HG02798 (cell line): Measurements from ENCODE around the gene PODXL2.
"Not testable (repeated sequence)": the region's sequence is repeated elsewhere in the genome, so short reads cannot be mapped to it uniquely, and the experiment has no call there.

ENCODE experiments used
- ATAC-seq: cut with Tn5 transposase; IDR thresholded peaks from one replicate; pipeline ENCODE4 v1.9.1; 2021; ENCODE audit warnings: mild to moderate bottlenecking; ENCODE audit not compliant: unreplicated experiment, poor library complexity

The PODXL2 gene

DNA sequence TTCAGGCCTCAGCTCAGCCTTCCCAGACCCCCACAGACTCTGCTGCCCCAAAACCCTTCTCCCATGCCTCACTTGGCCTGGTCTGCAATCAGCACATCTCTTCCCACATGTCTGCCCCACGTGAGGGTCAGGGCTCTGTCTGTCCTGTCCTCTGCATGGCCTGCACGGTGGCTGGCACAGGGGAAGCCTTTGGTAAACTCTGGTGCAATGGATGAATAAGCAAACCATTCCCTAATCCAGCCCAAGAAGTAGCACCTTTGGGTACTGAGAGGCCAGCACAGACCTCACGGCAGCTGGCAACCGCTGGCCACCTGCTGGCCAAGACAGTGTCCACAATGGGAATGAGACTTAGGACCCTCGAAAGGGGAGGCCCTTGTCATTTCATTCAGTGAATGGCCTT lies 71.4 kb downstream of the PODXL2 start:
- ATAC-seq = no peak

DNA sequence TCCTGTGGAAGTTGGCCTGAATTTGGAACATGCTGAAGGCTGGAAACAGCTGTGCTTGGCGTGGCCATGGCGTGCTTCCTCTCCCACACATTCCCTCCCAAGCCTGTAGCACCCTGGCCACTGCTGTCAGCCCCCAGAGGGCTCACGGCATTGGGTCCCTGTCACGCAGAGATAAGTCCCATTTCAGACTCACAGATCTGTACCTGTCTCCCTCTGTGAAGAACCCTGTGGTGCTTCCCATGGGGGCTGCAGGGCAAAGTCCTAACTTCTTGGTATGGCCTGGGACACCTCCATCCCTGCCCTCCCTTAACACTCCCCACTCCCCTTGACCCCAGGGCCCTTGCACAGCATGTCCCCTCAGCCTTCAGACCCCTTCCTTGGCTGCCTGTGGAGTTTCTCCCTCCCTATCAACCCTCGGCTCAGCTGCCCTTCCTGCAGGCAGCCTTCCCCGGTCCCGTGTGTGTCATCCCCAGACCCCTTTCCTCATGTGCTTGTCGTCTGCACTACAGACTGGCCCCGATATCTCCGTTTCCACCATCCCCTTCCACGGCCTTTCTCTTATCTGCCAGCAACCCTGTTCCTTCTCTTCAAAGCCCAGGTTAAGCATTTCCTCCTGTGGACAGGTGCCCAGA lies 72.4 kb downstream of the PODXL2 start:
- ATAC-seq = no peak

DNA sequence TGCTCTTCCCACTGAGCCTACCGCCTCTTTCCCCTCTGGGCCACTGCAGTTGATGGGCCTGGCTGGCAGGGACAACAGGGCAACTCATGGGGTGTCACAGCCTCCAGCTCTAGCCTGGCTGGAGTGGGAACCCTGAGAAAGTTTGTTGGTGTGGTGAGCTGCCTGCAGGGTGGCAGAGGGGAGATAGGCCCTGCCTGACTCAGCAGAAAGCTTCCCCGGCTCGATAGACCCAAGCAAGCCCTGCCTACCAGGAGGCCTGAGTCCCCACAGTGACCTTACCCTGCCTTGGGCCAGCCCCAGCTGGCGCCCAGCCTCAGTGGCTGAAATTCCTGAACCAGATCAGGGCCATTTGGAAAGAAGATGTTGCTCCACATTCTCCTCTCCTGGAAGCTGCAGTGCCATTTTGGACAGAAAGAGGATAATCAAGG lies 73.2 kb downstream of the PODXL2 start:
- ATAC-seq = no peak

DNA sequence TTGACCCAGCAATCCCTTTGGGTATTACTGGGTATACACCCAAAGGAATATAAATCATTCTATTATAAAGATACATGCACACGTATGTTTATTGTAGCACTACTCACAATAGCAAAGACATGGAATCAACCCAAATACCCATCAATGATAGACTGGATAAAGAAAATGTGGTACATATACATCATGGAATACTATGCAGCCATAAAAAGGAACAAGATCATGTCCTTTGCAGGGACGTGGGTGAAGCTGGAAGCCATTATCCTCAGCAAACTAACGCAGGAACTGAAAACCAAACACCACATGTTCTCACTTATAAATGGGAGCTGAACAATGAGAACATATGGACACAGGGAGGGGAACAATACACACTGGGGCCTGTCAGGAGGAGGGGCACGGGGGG lies 75.9 kb downstream of the PODXL2 start:
- not testable (repeated sequence) for ATAC-seq

DNA sequence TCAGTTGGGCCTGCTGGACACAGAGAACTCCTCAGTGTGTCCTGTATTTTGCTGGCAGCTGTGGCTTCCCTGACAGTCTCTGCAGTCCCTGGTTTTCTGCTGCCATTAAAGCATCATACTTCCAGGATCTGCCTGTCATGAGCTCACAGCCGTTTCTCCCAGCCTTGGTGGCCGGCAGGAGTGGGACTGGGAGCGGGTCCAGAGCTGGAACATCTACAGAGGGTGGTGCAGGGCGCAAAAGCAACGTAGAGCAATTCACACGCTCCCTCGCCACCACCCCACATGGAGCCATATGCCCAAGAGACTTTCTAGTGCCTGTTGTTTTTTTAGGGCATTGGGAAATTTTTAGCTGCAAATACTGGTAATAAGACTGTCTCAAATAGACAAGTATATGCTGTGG lies 77.3 kb downstream of the PODXL2 start:
- ATAC-seq = no peak

DNA sequence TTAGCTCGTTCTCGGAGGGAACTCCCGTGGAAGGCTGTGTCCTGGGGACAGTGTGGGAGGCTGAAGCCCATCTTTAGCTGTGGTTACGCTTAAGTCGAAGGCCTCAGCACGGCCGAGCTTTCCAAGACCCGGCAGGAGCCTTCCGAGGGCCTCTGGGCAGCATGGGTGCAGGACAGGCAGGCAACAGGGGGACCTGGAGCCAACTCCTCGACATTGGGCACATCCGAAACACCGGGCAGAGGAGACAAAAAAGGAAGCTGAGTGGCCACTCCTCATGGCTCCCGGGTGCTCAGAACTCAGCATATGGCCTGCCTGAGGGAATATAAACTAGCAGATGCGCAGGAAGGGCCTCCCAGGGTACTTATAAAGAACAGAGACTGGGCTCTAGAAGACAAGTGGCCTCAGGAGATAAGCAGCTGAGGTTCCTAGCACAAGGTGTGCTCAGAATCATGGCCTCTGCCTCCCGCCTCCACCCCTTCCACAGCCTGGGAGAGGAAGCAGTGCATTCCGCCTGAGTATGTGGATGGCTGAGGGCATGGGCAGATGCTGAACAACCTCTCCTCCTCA lies 77.9 kb downstream of the PODXL2 start:
- no peak for ATAC-seq

DNA sequence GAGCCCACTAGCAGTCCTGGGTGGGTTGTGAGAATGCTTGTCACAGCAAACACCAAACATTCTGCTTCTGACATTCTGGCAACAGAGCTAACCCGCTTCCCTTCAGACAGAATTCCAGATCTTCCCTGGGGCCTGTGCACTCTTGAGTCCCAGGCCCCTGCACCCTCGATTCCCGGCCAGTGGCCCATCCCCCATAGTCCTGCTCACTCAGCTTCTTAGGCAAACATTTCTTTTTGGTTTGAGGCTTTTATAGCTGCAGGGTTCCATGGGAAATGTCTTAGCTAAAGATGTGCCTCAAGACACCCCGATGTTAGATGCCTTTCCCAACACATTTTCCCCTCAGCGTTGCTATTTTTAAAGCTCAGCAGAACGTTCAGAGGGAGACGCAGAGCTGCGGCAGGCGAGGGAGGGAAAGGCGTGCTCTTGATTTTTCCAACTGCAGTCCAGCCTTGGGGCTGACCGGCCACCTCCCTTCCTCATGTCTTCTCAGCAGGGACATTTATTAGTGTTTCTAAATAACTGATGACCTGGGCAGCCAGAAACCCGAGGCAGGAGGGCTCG lies 78.9 kb downstream of the PODXL2 start:
- no peak for ATAC-seq

DNA sequence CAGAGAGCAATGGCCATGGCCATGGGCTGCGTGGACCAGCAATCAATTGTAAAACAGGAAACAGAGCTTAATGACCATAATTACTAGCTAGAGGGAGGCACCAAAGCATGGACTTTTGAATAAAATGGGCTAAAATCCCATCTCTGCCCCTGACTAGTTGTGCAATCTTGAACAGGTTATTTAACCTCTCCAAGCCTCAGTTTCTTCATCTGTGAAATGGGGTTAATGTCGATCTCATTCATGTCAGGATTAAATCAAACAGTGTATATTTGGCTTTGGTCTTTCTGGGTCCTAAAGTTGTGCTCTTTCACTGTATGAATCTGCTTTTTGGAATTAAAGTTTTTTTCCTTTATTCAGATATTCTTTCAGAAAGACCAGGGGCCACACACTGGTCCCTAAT lies 79.9 kb downstream of the PODXL2 start:
- ATAC-seq = no peak

DNA sequence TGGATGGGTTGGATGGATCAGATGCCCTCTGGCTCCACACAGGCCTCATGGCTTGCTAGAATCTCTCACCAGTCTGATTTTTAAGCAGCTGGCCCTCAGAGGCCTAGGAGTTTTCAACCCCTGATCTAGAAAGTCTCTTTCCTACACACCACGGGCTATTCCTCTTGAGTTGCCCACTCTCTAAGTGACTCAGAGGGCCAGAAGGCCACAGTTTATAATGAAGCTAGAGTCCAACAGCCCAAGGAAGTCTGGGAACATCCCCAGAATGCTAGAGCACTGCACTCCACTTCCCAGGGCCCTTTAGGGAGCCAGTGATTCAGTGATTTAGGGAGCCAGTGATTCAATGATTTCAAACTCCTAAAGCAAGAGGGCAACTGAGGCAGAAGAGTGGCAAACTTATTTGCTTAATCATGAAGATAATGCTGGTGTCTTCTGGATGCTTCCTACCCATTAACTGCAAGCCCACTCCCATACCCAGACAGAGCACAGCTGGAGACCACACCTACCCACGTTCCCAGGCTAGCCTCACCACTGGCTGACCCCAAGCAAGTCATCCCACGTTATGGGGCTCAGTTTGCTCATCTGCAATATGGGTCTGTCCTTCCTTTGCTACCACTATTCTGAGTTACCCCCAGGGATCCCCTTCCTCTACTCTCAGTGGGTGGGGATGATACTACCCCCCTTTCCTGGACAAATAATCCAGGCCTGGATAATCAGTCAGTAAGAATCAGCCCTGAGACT lies 80.5 kb downstream of the PODXL2 start:
- ATAC-seq = no peak

DNA sequence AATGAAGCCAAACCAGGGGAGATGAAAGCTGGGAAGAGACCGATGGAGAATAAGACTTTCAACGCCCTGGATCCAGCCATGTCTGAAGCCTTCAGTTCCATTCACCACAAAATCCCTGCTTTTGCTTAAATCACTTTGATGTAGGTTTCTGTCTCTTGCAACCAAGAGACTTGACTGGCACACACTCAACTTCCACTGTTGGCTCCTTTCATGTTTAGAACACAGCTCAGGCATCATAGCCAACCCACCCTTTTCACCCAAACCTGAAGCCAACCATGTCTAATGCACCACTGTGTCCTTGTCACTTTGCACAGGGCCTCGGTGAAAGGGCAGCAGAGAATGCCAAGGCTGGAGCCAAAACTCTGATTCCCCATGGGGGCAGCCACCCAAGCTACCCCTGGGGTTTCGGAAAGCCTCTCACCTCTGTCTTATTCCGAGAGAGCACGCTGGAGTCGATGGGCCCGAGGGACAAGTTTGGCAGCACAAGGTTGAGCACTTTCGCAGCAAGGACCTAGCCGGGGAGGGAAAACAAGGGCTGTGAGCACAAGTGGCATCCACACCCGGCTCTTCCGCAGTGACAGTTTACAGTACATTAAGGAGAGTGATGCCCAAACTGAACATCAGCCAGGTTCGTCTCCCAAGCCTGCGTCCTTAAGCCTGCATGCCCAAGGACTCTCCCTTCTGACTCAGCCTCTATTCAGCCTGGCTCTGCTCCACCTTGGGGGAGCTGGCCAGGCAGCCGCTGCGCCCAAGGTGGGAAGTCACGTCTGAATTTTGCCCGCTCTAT lies 81.4 kb downstream of the PODXL2 start:
- ATAC-seq = no peak

DNA sequence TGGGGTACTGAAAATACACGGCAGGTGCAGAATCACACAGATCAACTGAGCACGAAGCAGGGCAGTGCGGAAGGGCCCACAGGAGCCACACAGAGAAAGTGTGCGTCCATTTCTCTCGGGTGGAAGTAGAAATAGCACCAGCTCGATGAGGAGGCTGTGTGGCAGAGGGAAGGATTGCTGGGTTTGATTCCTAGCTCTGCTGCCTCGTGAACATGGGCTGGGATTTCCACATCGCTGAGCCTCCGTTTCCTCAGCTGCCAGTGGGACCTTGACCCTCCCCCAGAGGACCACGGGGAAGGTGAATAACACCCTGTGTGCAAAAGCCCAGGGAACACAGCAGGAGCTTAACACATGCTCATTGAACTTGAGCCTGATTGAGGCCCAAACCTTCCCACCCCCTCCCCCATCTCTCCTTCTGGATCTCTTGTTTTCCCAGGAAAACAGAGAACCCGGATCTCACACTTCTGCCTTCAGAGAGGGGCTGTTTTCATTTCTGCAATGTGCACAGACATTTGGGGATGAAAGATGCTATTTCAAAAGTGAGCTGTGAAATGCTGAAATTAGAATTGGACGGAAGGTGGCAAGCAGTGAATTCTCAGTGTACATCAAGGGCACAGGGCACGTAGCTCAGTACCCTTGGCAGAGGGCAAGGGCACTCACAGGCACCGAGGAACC lies 82.2 kb downstream of the PODXL2 start:
- no peak for ATAC-seq

DNA sequence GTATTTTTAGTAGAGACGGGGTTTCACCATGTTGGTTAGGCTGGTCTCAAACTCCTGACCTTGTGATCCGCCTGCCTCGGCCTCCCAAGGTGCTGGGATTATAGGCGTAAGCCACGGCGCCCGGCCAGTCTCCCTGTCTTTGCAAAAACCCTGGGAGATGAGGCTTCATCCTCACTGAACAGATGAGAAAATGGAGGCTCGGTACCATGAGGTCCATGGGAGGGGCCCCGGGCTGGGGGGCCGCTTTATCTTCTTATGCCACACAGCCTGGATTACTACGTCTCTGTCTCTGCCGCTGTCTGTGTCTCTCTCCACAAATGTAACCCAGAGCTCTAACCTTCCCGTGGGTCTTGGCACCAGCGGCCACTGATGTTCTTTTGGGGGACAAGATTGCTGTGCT lies 82.9 kb downstream of the PODXL2 start:
- no peak for ATAC-seq

DNA sequence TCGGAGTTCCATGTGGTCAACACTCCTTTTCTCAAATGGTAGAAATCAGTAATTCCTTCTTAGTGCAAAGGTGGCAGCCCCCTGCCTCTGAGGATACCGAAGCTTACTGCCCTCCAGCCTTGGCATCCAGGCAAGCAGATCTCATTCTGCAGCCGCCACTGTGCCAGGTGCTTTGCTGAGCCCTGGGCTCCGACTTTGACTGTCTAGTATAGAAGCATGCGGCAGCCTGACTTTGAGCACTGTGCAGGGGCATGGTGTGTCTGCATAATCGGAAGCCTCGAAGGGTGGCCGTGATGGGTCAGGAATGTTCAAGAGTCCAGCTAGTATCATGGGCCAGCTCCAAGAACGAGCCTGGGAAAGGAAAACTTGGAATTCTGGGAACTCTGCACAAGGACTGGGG lies 83.5 kb downstream of the PODXL2 start:
- ATAC-seq = no peak

DNA sequence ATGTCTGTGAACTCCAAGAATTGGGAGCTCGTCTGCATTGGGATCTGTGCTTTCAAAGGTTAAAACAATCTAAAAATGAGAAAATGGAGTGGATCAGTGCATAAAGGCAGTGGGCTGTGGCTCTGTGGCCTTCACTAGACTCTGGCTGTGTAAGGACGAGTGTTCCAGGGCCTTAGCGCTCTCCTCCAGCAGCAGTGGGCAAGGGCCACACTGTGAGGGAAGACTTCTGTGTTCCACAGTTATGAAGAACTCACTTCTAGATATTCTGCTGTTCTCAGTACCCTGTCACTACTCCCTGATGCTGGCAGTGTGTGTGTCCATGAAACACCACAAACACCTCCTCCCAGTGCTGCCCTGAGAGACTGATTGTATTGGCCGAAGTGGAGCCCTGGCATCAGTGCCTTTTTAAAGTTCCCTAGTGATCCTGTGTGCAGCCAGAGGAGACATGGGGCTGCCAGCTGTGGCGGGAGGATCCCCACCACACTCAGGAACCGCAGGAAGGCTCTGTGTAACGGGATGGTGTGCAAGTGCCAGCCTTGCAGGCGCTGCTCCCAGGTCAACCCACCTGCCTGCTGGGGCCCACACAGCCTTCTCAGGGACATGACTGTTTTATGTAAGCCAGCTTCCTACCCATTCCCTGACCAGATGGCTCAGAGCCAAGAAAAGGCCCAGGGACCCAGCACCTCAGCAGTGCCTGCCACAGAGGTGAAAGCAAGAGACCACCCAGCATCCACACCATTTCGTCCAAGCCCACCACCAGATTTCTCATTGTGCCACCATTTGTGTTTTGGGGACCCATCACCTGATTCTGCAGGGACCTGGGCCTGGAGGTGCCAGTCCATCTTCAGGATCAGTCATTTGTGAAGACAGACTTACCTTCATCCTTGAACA lies 84.1 kb downstream of the PODXL2 start:
- no peak for ATAC-seq

DNA sequence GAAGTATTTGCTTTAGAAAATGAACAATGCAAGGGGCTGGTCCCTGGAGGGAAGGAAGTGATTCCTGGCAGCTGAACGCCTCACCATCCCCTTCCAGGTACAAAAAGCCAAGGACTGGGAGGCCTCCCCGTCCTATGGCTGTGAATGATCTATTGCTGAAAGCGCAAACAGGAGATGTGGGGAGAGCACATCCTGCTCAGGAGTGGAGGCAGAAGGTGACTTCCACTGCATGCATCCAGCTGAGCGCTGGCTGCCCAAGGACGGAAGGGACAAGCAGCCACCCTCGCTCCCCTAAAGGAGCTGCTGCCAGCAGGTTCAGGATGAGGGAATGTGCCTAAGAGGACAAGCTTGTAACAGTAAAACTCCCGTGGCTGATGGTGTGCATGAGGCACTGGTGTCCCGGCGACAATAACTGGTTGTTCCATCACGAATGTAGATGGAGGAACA lies 85.2 kb downstream of the PODXL2 start:
- ATAC-seq = no peak

DNA sequence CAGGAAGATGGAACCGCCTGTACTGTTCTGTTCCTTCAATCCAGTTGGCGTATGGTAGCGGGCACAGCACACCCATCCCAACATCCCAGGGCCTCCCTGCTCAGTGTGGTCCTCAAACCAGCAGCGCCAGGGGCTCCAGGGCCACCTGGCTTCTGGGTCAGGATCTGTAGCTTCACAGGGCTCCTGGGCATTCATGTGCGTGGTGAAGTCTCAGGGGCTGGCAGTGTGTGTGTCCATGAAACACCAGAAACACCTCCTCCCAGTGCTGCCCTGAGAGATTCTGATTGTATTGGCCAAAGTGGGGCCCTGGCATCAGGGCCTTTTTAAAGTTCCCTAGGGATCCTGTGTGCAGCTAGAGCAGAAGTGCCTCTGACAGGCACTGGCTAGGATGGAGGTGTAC lies 85.9 kb downstream of the PODXL2 start:
- no peak for ATAC-seq

DNA sequence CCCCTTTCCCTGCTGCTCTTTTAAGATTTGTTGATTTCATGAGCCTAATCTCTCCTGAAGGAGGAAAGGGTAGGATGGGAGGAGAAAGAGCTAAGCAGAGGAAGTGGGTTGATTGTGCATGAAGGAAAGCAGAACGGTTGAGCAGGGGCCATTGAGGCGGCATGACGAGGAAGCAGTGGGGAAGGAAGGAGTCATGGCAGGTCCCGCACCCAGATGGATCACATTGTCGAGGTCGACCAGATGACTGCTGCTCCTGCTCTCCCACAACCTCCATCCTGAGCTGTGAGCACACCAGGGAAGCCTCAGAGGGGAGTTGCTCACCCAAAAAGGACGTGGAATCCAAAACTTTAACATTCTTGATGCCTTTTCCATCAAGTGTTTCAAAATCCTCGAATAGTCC lies 86.5 kb downstream of the PODXL2 start:
- no peak for ATAC-seq

DNA sequence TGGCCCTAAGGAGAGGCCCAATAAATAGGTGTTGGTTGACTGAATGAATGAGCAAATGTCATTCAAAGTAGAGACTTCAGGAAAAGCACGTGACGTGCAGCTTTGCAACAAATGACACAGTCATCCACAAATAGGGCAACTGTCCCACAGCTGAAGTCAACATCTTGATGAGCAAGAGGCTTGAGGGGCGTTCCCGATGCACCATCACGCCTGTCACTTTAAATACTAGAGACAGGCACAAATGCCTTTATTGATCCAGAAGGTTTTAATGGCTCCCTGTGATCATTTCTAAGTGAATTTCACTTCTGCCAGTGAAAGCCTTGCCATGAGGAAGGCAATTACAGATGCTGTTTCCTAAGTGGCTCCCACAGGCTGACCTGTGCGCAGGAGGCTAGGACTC lies 87.4 kb downstream of the PODXL2 start:
- no peak for ATAC-seq
